Measurements from ENCODE around the gene PFN3.
"Not testable (repeated sequence)": the region's sequence is repeated elsewhere in the genome, so short reads cannot be mapped to it uniquely, and the experiment has no call there.

Gene PFN3

GRCh38 chr5:177423671-177424070 is 23.2 kb upstream of the PFN3 start:
- no peak overlapping the region for H3K4me3 ChIP-seq (ENCODE audit: insufficient read depth, low read depth, low read length, poor library complexity, severe bottlenecking)
- H3K9me3 ChIP-seq (ENCODE audit: control insufficient read depth, low read length), result no peaks in the 10 kb centered on the region
- no peak overlapping the region for H3K27ac ChIP-seq (ENCODE audit: insufficient read depth, low read length, poor library complexity, severe bottlenecking)
- no peaks in the 10 kb centered on the region for H3K27me3 ChIP-seq (replicated peaks; ENCODE audit: control insufficient read depth, insufficient read depth, low read length, poor library complexity, severe bottlenecking)
- peaks cover 29% of the 10 kb centered on the region for H3K4me1 ChIP-seq (ENCODE audit: control insufficient read depth, insufficient read depth, low read length, poor library complexity, severe bottlenecking)
- no peaks in the 10 kb centered on the region for H3K36me3 ChIP-seq (ENCODE audit: control insufficient read depth, insufficient read depth, low read length)
- no peak for DNase-seq

- no peaks in the 10 kb centered on the region for H3K27me3 ChIP-seq (replicated peaks; ENCODE audit: control insufficient read depth, insufficient read depth, low read length, poor library complexity, severe bottlenecking)
- DNase-seq, result no peak
- H3K27ac ChIP-seq (ENCODE audit: insufficient read depth, low read length, poor library complexity, severe bottlenecking), result no peak overlapping the region
- H3K36me3 ChIP-seq (ENCODE audit: control insufficient read depth, insufficient read depth, low read length), result no peaks in the 10 kb centered on the region
- no peak overlapping the region for H3K4me3 ChIP-seq (ENCODE audit: insufficient read depth, low read depth, low read length, poor library complexity, severe bottlenecking)
- H3K9me3 ChIP-seq (ENCODE audit: control insufficient read depth, low read length), result no peaks in the 10 kb centered on the region
- peaks cover 14% of the 10 kb centered on the region for H3K4me1 ChIP-seq (ENCODE audit: control insufficient read depth, insufficient read depth, low read length, poor library complexity, severe bottlenecking)
These were observed 20.8 kb upstream of the PFN3 start for GRCh38 chr5:177421062-177421798.

- not testable (repeated sequence) for H3K27me3 ChIP-seq (replicated peaks; ENCODE audit: control insufficient read depth, insufficient read depth, low read length, poor library complexity, severe bottlenecking); H3K27ac ChIP-seq (ENCODE audit: insufficient read depth, low read length, poor library complexity, severe bottlenecking)
These were observed 20.0 kb upstream of the PFN3 start for GRCh38 chr5:177420472-177420871.

GRCh38 chr5:177419046-177419445 is 18.6 kb upstream of the PFN3 start:
- peaks cover 11% of the 10 kb centered on the region for H3K4me1 ChIP-seq (ENCODE audit: control insufficient read depth, insufficient read depth, low read length, poor library complexity, severe bottlenecking)
- H3K4me3 ChIP-seq (ENCODE audit: insufficient read depth, low read depth, low read length, poor library complexity, severe bottlenecking), result no peak overlapping the region
- DNase-seq, result no peak
- H3K27me3 ChIP-seq (replicated peaks; ENCODE audit: control insufficient read depth, insufficient read depth, low read length, poor library complexity, severe bottlenecking), result no peaks in the 10 kb centered on the region
- no peaks in the 10 kb centered on the region for H3K36me3 ChIP-seq (ENCODE audit: control insufficient read depth, insufficient read depth, low read length)
- no peaks in the 10 kb centered on the region for H3K9me3 ChIP-seq (ENCODE audit: control insufficient read depth, low read length)
- H3K27ac ChIP-seq (ENCODE audit: insufficient read depth, low read length, poor library complexity, severe bottlenecking), result no peak overlapping the region

More at GRCh38 chr5:177420472-177420871, 20.0 kb upstream of the PFN3 start:
- DNase-seq; H3K4me3 ChIP-seq (ENCODE audit: insufficient read depth, low read depth, low read length, poor library complexity, severe bottlenecking); H3K36me3 ChIP-seq (ENCODE audit: control insufficient read depth, insufficient read depth, low read length); H3K9me3 ChIP-seq (ENCODE audit: control insufficient read depth, low read length): not testable (repeated sequence)
- peaks cover 12% of the 10 kb centered on the region for H3K4me1 ChIP-seq (ENCODE audit: control insufficient read depth, insufficient read depth, low read length, poor library complexity, severe bottlenecking)

GRCh38 chr5:177417081-177417480 is 16.6 kb upstream of the PFN3 start:
- H3K27me3 ChIP-seq (replicated peaks; ENCODE audit: control insufficient read depth, insufficient read depth, low read length, poor library complexity, severe bottlenecking); H3K4me3 ChIP-seq (ENCODE audit: insufficient read depth, low read depth, low read length, poor library complexity, severe bottlenecking); H3K36me3 ChIP-seq (ENCODE audit: control insufficient read depth, insufficient read depth, low read length); H3K9me3 ChIP-seq (ENCODE audit: control insufficient read depth, low read length); DNase-seq; H3K27ac ChIP-seq (ENCODE audit: insufficient read depth, low read length, poor library complexity, severe bottlenecking): not testable (repeated sequence)
- H3K4me1 ChIP-seq (ENCODE audit: control insufficient read depth, insufficient read depth, low read length, poor library complexity, severe bottlenecking), result peaks cover 11% of the 10 kb centered on the region

- Histone ChIP-seq H3K27ac (ENCODE audit: insufficient read depth, low read length, poor library complexity, severe bottlenecking) (no peak overlapping the region), H3K4me3 (ENCODE audit: insufficient read depth, low read depth, low read length, poor library complexity, severe bottlenecking) (no peak overlapping the region), H3K9me3 (ENCODE audit: control insufficient read depth, low read length) (no peaks in the 10 kb centered on the region), H3K4me1 (ENCODE audit: control insufficient read depth, insufficient read depth, low read length, poor library complexity, severe bottlenecking) (peaks cover 11% of the 10 kb centered on the region), H3K36me3 (ENCODE audit: control insufficient read depth, insufficient read depth, low read length) (no peaks in the 10 kb centered on the region), H3K27me3 (replicated peaks; ENCODE audit: control insufficient read depth, insufficient read depth, low read length, poor library complexity, severe bottlenecking) (no peaks in the 10 kb centered on the region)
- DNase-seq, result no peak
These were observed 14.0 kb upstream of the PFN3 start for GRCh38 chr5:177414481-177414880.

GRCh38 chr5:177412603-177413233 is 12.3 kb upstream of the PFN3 start:
- Histone ChIP-seq H3K36me3 (ENCODE audit: control insufficient read depth, insufficient read depth, low read length) (no peaks in the 10 kb centered on the region), H3K4me3 (ENCODE audit: insufficient read depth, low read depth, low read length, poor library complexity, severe bottlenecking) (no peak overlapping the region), H3K27me3 (replicated peaks; ENCODE audit: control insufficient read depth, insufficient read depth, low read length, poor library complexity, severe bottlenecking) (no peaks in the 10 kb centered on the region), H3K9me3 (ENCODE audit: control insufficient read depth, low read length) (no peaks in the 10 kb centered on the region), H3K4me1 (ENCODE audit: control insufficient read depth, insufficient read depth, low read length, poor library complexity, severe bottlenecking) (peaks cover 11% of the 10 kb centered on the region), H3K27ac (ENCODE audit: insufficient read depth, low read length, poor library complexity, severe bottlenecking) (no peak overlapping the region)
- DNase-seq, result no peak

- DNase-seq, result no peak
- H3K27ac ChIP-seq (ENCODE audit: insufficient read depth, low read length, poor library complexity, severe bottlenecking), result no peak overlapping the region
- no peaks in the 10 kb centered on the region for H3K27me3 ChIP-seq (replicated peaks; ENCODE audit: control insufficient read depth, insufficient read depth, low read length, poor library complexity, severe bottlenecking)
- H3K4me3 ChIP-seq (ENCODE audit: insufficient read depth, low read depth, low read length, poor library complexity, severe bottlenecking), result no peak overlapping the region
- no peaks in the 10 kb centered on the region for H3K36me3 ChIP-seq (ENCODE audit: control insufficient read depth, insufficient read depth, low read length)
- H3K9me3 ChIP-seq (ENCODE audit: control insufficient read depth, low read length), result no peaks in the 10 kb centered on the region
- H3K4me1 ChIP-seq (ENCODE audit: control insufficient read depth, insufficient read depth, low read length, poor library complexity, severe bottlenecking), result peaks cover 5% of the 10 kb centered on the region
These were observed 10.1 kb upstream of the PFN3 start for GRCh38 chr5:177410575-177410974.

GRCh38 chr5:177409043-177409801 is 8.8 kb upstream of the PFN3 start, which contains the start of gene F12:
F12 (minus strand) TSS chr5:177409564; CDS start chr5:177409527, 37 bp downstream.
- H3K9me3 ChIP-seq (ENCODE audit: control insufficient read depth, low read length), result no peaks in the 10 kb centered on the region
- no peak within 1 kb of the TSS for H3K27ac ChIP-seq (ENCODE audit: insufficient read depth, low read length, poor library complexity, severe bottlenecking)
- no peak within 1 kb of the TSS for H3K4me3 ChIP-seq (ENCODE audit: insufficient read depth, low read depth, low read length, poor library complexity, severe bottlenecking)
- no peak for DNase-seq
- peaks cover 9% of the 10 kb centered on the region for H3K4me1 ChIP-seq (ENCODE audit: control insufficient read depth, insufficient read depth, low read length, poor library complexity, severe bottlenecking)
- no peaks in the 10 kb centered on the region for H3K27me3 ChIP-seq (replicated peaks; ENCODE audit: control insufficient read depth, insufficient read depth, low read length, poor library complexity, severe bottlenecking)
- H3K36me3 ChIP-seq (ENCODE audit: control insufficient read depth, insufficient read depth, low read length), result no peaks in the 10 kb centered on the region

GRCh38 chr5:177405805-177406204 is 5.3 kb upstream of the PFN3 start:
- Histone ChIP-seq H3K4me3 (ENCODE audit: insufficient read depth, low read depth, low read length, poor library complexity, severe bottlenecking) (no peak overlapping the region), H3K36me3 (ENCODE audit: control insufficient read depth, insufficient read depth, low read length) (no peaks in the 10 kb centered on the region), H3K9me3 (ENCODE audit: control insufficient read depth, low read length) (no peaks in the 10 kb centered on the region), H3K27me3 (replicated peaks; ENCODE audit: control insufficient read depth, insufficient read depth, low read length, poor library complexity, severe bottlenecking) (no peaks in the 10 kb centered on the region), H3K4me1 (ENCODE audit: control insufficient read depth, insufficient read depth, low read length, poor library complexity, severe bottlenecking) (peaks cover 26% of the 10 kb centered on the region), H3K27ac (ENCODE audit: insufficient read depth, low read length, poor library complexity, severe bottlenecking) (no peak overlapping the region)
- DNase-seq, result no peak

Data from effector memory CD4-positive, alpha-beta T cell (primary cell).